Cortex of kidney (tissue), 1 donor: Measurements from ENCODE around the gene GC.
"Not testable (repeated sequence)": the region's sequence is repeated elsewhere in the genome, so short reads cannot be mapped to it uniquely, and the experiment has no call there.

Source experiments
- DNase-seq: peaks from one replicate; lab custom pipeline; 2025; lab: John Stamatoyannopoulos, UW

GC gene

GRCh38 chr4:71783972-71784371, at the start of gene GC:
GC (minus strand) TSS chr4:71784079; CDS start chr4:71784018, 61 bp downstream.
- no peak for DNase-seq

GRCh38 chr4:71833232-71833900, 49.5 kb upstream of the GC start:
- DNase-seq: no peak

- no peak for DNase-seq
Measured at GRCh38 chr4:71832049-71832448, 48.2 kb upstream of the GC start.

GRCh38 chr4:71830497-71831190, 46.8 kb upstream of the GC start:
- no peak for DNase-seq

GRCh38 chr4:71828470-71828869, 44.6 kb upstream of the GC start:
- DNase-seq: no peak

GRCh38 chr4:71827826-71828225, 43.9 kb upstream of the GC start:
- no peak for DNase-seq

- DNase-seq: no peak
Measured at GRCh38 chr4:71816676-71817303, 32.9 kb upstream of the GC start.

- DNase-seq: no peak
Measured at GRCh38 chr4:71814433-71814832, 30.6 kb upstream of the GC start.

- DNase-seq: not testable (repeated sequence)
Measured at GRCh38 chr4:71809805-71810204, 25.9 kb upstream of the GC start.

- DNase-seq: no peak
Measured at GRCh38 chr4:71807469-71807868, 23.6 kb upstream of the GC start.

- not testable (repeated sequence) for DNase-seq
Measured at GRCh38 chr4:71805230-71805629, 21.4 kb upstream of the GC start.

- not testable (repeated sequence) for DNase-seq
Measured at GRCh38 chr4:71804017-71804697, 20.3 kb upstream of the GC start.

- DNase-seq: no peak
Measured at GRCh38 chr4:71785959-71786358, 2.1 kb upstream of the GC start.

- DNase-seq: no peak
Measured at GRCh38 chr4:71784569-71785197, 804 bp upstream of the GC start.

- DNase-seq: no peak
Measured at GRCh38 chr4:71777891-71778290, 6.0 kb downstream of the GC start.

GRCh38 chr4:71775449-71775848, 8.4 kb downstream of the GC start:
- no peak for DNase-seq

GRCh38 chr4:71774136-71774535, 9.7 kb downstream of the GC start:
- no peak for DNase-seq

- no peak for DNase-seq
Measured at GRCh38 chr4:71773004-71773403, 10.9 kb downstream of the GC start.

GRCh38 chr4:71772592-71772991, 11.3 kb downstream of the GC start:
- no peak for DNase-seq

GRCh38 chr4:71771613-71772012, 12.3 kb downstream of the GC start:
- DNase-seq: no peak

GRCh38 chr4:71769434-71769833, 14.4 kb downstream of the GC start:
- no peak for DNase-seq

GRCh38 chr4:71768123-71768522, 15.8 kb downstream of the GC start:
- no peak for DNase-seq
